Measurements from ENCODE around the gene TARBP2. TPM values are rescaled to one million over a fixed set of nuclear protein-coding genes. Genes with fewer than 3 reads are reported as not detected.

TARBP2 gene
- total RNA-seq, 4 donors from 2014 or later: 25.9 to 34.1 (median 31.0) TPM

DNA sequence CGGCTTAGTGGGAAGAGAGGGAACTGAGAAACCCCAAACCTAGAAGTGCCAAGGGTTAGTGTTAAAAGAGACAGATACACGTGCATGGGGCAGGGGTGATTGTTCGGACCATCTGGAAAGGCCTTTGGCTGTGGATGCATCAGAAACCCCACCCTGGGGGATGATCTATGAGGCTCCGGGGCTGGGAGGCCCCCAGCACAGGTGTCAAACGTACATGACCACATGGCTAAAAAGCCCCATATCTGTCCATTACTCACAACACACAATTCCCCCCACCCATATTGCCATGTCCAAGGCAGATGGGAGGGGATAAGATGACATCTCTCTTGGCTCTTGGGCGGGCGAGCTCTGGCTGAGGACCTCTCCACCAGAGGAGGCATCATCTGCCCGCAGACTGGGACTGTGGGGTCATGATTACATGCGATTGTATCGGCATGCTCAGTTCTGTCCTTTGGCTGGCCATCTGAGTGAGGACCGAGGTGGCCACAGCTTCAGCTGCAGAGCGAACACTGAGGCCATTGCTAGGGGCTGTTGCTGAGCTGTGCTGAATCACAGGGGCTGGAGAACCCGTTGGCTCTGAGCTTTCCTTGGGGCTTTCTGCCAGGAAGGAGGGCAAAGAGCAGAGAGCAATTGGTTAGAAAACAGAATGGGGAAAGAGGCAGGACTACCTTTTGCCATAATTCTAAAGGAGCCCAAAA is 15.8 kb downstream of the TARBP2 start:
- peak in 1 of 2 donors; percentile 70 for DNase-seq (ENCODE audit: low spot score in 2 of 2)
- intact Hi-C loops (cut with DNase I; ENCODE audit: low total_unique reads): loop anchor here (10.0 kb wide), 1 partner anchor 52 kb away; no protein-coding TSS in a partner anchor
- 86 to 90% methylated on average over 13 of the region's 13 CpGs for WGBS, 2 donors
- H3K4me3 ChIP-seq (ENCODE audit: low read depth, poor library complexity, severe bottlenecking): no peak overlapping the region
- no peak for TF ChIP-seq POLR2A (IDR thresholded peaks at IDR 0.05)
- TF ChIP-seq, protein P1, sequence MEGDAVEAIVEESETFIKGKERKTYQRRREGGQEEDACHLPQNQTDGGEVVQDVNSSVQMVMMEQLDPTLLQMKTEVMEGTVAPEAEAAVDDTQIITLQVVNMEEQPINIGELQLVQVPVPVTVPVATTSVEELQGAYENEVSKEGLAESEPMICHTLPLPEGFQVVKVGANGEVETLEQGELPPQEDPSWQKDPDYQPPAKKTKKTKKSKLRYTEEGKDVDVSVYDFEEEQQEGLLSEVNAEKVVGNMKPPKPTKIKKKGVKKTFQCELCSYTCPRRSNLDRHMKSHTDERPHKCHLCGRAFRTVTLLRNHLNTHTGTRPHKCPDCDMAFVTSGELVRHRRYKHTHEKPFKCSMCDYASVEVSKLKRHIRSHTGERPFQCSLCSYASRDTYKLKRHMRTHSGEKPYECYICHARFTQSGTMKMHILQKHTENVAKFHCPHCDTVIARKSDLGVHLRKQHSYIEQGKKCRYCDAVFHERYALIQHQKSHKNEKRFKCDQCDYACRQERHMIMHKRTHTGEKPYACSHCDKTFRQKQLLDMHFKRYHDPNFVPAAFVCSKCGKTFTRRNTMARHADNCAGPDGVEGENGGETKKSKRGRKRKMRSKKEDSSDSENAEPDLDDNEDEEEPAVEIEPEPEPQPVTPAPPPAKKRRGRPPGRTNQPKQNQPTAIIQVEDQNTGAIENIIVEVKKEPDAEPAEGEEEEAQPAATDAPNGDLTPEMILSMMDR (IDR thresholded peaks at IDR 0.05): no peak

DNA sequence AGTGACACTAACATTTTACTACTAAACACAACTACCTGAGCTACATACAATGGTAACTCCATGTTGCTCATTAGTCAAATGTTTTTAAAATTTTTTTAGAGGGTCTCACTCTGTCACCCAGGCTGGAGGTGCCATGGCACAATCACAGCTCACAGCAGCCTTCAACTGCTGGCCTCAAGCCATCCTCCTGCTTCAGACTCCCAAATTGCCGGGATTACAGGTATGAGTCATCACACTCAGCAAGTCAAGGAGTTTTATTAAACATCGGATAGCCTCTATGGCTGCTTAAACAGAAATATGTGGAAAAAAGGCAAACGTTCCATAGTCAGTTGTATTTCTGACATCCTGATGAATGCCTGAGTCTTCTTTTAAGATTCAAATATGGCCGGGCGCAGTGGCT is 17.3 kb downstream of the TARBP2 start:
- TF ChIP-seq, protein P1 (IDR thresholded peaks at IDR 0.05): no peak
- TF ChIP-seq POLR2A (IDR thresholded peaks at IDR 0.05): no peak

DNA sequence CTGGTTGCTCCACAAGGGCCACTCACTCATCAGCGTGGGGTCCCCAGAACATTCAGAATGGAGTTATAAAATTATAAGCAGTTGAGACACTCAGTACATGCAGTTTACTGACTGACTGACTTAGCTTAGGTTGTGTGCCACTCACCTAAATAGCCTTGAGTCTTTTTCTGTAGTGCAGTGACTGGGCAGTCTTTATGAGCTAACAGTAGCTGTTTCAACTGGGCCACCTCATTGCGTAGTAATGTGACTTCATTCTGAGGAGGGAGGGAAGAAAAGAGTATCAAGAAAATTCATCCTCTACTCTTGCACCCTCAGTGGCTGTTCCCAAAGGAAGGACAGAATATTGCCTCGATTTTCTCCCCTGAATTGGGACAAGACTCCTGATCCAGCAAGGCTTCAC is 22.0 kb downstream of the TARBP2 start:
- DNase-seq (ENCODE audit: low spot score in 2 of 2): no peak
- 95 to 96% methylated on average over 3 of the region's 3 CpGs for WGBS, 2 donors
- intact Hi-C loops (cut with DNase I; ENCODE audit: low total_unique reads): no loop called here
- TF ChIP-seq POLR2A (IDR thresholded peaks at IDR 0.05): no peak
- TF ChIP-seq, protein P1 (IDR thresholded peaks at IDR 0.05): no peak
- H3K4me3 ChIP-seq (ENCODE audit: low read depth, poor library complexity, severe bottlenecking): no peak overlapping the region

More for the DNA sequence above, 17.3 kb downstream of the TARBP2 start:
- H3K4me3 ChIP-seq (ENCODE audit: low read depth, poor library complexity, severe bottlenecking): no peak overlapping the region
- intact Hi-C loops (cut with DNase I; ENCODE audit: low total_unique reads): loop anchor here (10.0 kb wide), 1 partner anchor 54 kb away; no protein-coding TSS in a partner anchor
- DNase-seq (ENCODE audit: low spot score in 2 of 2): no peak
- 74 to 81% methylated on average over 5 of the region's 5 CpGs for WGBS, 2 donors

DNA sequence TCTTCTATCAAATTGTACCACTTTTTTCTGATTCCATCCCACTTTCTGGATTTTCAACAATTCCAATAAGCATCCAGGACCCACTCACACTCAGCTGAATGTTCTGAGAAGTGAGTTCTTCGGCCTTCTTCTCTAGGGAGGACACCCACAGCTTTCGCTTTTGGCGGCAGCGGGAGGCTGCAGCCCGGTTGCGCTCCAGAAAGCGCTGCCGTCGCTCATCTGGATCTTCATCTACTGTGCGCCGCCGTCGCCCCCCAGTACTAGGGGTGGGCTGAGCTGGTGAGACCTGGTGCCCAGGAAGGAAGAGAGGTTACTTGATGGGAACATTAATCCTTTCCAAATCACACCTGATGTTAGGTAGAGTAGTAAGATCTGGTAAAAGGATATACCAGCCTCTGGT is 23.4 kb downstream of the TARBP2 start:
- DNase-seq (ENCODE audit: low spot score in 2 of 2): no peak
- H3K4me3 ChIP-seq (ENCODE audit: low read depth, poor library complexity, severe bottlenecking): no peak overlapping the region
- TF ChIP-seq, protein P1 (IDR thresholded peaks at IDR 0.05): no peak
- TF ChIP-seq POLR2A (IDR thresholded peaks at IDR 0.05): no peak
- intact Hi-C loops (cut with DNase I; ENCODE audit: low total_unique reads): no loop called here
- 96% methylated on average over 13 of the region's 13 CpGs for WGBS, 2 donors

DNA sequence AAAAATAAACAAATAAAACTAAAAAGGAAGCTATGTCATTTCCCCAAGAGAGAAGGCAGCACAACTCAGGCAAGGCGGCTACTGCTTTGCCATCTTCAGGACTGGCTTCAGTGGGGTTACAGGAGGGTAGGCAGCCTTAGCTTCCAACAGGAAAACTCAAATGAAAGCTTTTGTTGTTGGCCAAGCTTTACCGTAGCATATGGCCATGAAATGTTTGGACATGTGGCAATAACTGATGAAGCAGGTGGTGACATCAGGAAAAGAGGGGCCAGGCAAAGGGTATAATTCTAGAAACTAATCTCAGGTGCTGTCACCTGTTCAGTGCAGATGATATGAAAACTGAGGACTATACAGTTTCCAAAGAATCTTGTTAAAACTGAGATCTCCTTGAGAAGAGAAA is 29.0 kb downstream of the TARBP2 start:
- intact Hi-C loops (cut with DNase I; ENCODE audit: low total_unique reads): no loop called here
- DNase-seq (ENCODE audit: low spot score in 2 of 2): no peak
- 92 to 94% methylated on average over 2 of the region's 2 CpGs for WGBS, 2 donors
- H3K4me3 ChIP-seq (ENCODE audit: low read depth, poor library complexity, severe bottlenecking): no peak overlapping the region
- TF ChIP-seq POLR2A (IDR thresholded peaks at IDR 0.05): no peak
- TF ChIP-seq, protein P1 (IDR thresholded peaks at IDR 0.05): no peak

DNA sequence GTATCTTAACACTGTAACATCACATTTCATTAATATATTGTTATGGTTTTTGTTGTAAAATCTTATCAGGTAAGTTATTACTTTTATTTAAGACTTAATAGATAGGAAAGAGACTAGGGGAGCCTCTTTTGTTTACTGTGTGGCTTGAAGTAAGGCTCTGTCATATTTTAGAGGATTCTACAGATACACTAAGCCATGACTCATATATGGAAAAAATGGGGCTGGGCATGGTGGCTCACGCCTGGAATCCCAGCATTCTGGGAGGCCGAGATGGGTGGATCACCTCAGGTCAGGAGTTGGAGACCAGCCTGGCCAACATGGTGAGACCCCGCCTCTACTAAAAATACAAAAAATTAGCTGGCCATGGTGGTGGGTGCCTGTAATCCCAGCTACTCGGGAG is 29.8 kb downstream of the TARBP2 start:
- WGBS, 2 donors: 83 to 85% methylated on average over 4 of the region's 4 CpGs

More for the DNA sequence above, 29.8 kb downstream of the TARBP2 start:
- H3K4me3 ChIP-seq (ENCODE audit: low read depth, poor library complexity, severe bottlenecking): no peak overlapping the region
- DNase-seq (ENCODE audit: low spot score in 2 of 2): no peak
- TF ChIP-seq, protein P1 (IDR thresholded peaks at IDR 0.05): no peak
- TF ChIP-seq POLR2A (IDR thresholded peaks at IDR 0.05): no peak
- intact Hi-C loops (cut with DNase I; ENCODE audit: low total_unique reads): no loop called here

Measured in lower leg skin (tissue), 4 donors.